ENCODE measurements around the gene GPR18.
"Not testable (repeated sequence)": the region's sequence is repeated elsewhere in the genome, so short reads cannot be mapped to it uniquely, and the experiment has no call there.

The GPR18 gene

DNA sequence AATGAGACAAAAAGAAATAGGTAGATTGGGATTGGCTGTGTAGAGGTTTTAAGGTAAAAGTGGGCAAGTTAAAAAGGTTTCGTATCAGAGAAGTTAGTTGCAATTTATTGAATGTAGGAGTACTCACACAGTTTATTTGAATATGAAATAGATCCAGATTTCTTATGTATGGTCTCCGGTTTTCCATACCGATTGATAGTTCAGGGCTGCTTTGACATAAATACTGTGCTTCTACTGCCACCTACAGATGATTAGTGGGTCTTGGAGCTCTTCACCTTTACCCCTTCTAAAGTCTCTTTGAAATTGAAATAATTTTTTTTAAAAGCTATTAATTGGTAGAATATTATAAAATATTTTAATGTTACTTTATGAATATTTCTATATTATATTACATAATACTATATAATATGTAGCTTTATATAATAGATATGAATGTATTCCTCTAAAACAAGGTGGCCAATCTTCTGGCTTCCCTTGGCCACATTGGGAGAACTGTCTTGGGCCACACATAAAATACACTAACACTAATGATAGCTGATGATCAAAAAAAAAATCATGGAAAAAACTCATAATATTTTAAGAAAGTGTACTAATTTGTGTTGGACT is 7.7 kb upstream of the GPR18 start:
- peak; percentile 13 for DNase-seq

DNA sequence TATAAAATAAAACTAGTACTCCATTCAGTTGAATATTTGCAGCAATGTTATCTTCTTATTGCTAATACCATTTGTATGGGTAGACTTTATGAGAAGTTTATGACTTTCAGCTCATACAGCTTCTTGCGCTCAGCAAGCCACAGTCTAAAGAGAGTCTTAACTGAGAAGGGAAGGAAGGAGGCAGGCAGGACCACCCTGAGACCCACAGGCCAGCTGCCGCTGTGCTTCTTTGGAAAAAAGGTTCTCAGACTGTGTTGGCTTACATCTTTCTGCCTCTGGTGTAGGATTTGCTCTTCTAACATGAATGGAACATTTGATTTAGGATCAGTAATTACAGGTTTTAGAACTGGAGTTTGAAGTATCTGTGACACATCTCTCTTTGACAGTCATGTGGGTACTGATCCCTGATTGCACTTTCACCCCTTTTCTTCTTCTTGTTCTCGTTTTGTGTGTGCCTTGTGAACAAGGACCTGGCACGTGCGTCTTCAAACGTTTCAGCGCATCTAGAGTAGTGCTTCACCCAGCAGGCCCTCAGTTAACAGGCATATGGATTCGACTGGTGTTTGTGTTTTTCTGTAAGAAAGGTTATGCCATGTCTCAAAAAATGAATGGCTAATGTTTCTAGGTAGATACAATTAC is 7.1 kb upstream of the GPR18 start:
- no peak for DNase-seq

DNA sequence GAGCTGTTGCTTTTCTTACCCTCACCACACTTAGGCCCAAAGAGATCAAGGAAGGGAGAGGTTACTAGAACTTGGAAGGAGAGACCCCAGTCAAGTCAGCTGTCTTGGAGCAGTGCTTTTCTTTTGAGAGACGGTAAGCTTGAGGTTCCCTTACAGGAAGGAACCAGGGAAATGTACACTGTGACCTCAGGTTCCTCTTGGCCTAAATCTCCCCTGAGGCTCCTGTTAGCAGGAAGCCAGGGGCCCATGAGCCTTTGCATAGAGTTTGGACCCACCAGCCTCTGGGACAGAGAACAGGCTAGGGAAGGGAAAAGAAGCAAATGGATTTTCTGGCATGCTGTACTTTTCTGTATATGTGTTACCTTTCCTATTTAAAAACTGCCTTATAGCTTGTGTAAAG is 5.9 kb upstream of the GPR18 start:
- DNase-seq = no peak

DNA sequence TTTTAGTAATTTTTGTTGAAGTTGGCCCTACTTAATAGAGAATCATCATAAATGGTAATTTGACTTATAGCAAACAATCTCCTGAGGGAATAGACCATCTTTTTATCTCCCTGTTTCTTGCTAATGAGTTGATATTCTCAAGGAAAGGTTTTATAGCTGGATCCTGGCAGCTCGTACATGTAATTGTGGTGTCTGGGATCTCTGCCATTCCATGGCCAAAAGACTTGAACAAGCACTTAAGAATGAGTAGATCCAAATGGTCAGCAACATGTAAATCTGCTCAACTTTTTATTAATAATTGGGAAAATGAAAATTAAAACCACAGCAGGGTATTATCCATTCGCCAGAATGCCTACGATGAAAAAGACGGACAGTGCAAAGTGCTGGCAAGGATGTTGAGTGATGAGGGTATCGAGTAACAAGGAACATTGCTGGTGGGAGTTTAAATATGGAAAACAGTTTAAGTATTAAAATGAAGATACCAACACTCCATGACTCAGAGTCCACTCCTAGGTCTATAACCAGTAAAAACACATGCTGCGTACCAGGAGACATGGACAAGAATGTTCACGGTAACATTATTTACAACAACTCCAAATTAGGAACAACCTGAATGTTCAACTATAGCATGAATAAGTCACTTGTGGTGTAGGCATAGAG is 5.1 kb upstream of the GPR18 start:
- no peak for DNase-seq

DNA sequence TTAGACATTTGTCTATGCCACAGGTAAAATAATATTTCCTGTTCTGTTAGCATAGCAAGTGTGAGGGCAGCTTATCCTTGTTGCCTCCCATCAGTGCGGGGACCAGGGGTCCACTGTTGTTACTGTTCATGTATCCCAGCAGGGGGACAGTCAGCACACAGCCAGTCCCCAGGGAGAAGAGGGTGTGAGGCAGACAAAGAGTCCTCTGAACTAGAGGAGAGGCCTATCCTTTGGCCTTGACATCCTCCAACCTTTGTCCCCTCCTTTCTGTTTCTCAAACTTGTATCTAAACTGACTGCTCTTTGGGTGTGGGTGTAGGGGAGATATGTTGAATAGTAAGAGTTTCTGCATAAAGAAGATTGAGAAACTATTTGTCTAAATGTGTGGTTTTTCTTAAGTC is 2.9 kb upstream of the GPR18 start:
- DNase-seq = no peak

DNA sequence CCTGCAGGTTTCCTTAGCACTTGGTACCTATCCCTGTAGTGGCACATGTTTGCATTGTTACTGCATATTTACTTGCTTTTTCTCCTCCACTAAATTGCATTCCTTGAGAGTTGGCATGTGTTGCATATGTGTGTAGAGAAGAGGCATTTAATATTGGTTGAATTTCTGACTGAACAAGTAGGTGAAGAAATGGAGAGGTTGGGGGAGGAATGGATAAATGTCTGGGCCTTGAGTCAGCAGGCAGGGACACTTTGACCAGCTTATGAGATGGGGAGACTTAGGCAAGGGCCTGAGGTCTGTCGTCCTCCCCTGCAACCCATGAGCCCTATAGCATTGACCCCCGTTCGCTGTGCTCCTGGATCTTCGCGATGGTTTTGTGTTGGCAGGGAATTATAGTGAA is 2.0 kb upstream of the GPR18 start:
- DNase-seq = no peak

DNA sequence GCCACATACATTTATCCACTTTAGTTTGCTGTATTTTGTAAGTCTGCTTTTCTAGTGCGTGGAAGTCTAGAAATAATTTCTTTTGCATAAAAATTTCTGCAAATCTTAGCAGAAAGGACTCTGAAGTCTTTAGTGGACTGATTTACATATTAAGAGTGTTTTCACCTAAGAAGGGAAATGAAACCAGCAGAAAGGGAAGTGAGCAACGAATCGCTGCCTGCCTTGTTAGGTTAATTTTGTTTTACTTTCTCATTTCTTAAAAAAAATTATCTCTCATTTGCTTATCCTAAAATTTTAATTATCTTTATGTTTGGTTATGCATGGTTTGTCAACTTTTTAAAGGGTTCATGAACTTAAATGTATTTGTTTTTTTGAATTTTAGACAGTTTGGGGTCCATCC is 767 bp upstream of the GPR18 start:
- DNase-seq = no peak

DNA sequence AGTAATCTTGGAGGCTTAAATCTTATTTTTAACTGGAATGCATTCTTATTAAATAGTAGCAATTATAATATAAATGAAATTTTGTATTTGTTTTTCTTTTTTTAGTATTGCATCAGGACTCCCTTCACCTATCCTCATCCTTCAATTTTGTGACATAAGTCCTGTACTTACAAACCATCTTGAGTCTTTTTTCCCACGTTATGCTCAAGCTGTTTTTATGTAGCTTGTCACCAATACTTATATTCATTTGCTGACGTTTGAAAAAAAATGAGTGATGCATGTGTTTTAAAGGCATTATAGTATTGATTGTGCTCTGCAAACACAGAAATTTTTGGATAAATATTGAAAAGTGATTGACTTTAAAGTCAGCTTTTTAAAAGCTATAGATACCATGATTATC is 888 bp downstream of the GPR18 start:
- no peak for DNase-seq

DNA sequence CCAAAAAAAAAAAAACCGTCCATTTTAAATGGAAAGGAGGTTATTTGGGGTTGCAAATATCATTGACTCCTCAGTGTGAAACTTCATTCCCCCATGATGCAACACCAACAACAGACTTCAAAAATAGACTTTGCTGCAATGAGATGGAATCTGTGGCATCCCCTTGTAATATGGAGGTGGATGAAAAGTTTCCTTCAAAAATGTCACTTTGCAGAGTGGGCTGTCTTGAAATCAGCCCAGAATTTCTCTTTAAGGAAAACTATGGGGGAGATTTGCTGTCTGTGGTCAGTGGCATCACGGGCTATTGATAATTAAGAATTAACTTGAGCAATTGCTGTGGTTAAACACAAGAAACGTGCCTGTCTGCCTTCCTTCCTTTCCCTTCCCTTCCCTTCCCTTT is 1.5 kb downstream of the GPR18 start:
- no peak for DNase-seq

DNA sequence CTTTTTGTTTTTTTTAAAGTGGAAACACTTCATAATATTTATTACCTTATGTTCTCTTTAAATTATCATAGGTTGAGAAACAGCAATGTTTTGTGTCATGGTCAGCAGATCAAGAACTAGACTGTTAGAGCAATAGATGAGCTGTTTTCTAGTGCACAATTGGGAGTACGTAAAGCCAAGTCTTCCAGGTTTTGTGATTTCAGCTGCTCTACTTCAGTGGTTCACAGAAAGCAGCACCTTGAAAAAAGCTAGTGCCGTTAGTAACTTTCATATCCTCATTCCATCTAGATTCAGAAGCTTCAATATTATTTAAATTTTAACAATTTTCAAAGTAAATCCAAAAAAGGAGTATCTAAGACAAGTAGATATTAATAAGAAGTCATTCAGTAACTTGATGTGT is 1.9 kb downstream of the GPR18 start:
- no peak for DNase-seq

DNA sequence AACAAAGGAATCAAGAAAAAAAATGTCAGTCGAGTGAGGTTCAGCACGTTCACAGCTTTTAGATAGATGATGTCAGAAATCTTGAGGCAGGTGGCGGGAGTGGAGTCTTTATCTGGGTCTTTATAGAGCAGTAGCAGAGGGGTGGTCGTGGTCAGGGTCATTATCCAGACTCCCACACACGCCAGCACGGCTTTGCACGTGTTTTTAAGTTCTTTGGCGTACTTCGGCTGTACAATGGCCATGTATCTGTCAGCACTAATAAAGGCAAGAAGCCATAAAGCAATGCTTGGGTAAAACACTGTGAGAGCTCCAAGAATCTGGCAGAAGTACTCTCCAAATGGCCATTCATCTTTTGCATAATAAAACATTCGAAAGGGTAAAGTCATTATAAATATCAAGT is 2.9 kb downstream of the GPR18 start:
- no peak for DNase-seq

DNA sequence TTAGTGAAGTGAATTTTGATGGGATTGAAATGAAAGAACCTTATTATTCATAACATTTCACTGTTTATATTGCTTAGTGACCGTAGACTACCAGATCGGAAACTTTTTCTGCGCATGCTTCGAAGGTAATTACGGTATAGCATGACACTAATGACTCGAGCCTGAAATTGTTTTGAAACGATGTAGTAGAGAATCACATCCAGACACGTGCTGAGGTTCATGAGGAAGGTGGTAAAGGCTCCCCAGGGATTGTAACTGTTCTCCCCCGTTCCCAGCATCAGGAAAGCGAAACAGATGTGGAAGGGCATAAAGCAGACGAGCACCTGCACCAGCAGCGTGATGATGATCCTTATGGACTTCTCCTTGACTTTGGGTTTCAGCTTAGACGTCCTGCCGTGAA is 3.3 kb downstream of the GPR18 start:
- DNase-seq = no peak

DNA sequence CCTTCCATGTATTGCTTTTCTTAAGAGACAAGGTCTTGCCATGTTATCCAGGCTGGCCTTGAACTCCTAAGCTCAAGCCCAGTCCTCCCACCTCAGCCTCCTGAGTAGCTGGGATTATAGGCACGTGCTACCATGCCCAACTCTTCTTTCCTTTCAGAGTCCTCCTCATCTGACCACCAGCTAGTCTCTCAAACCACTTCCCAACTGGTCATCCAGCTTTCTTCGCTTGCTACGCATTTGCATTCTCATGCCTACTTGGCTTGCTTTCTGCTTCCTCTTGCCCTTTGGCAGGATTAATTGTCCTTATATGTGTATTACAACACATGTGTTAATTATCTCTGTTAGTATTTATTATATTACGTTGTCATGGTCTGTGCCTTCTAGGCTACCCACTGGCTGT is 6.3 kb downstream of the GPR18 start:
- no peak for DNase-seq

DNA sequence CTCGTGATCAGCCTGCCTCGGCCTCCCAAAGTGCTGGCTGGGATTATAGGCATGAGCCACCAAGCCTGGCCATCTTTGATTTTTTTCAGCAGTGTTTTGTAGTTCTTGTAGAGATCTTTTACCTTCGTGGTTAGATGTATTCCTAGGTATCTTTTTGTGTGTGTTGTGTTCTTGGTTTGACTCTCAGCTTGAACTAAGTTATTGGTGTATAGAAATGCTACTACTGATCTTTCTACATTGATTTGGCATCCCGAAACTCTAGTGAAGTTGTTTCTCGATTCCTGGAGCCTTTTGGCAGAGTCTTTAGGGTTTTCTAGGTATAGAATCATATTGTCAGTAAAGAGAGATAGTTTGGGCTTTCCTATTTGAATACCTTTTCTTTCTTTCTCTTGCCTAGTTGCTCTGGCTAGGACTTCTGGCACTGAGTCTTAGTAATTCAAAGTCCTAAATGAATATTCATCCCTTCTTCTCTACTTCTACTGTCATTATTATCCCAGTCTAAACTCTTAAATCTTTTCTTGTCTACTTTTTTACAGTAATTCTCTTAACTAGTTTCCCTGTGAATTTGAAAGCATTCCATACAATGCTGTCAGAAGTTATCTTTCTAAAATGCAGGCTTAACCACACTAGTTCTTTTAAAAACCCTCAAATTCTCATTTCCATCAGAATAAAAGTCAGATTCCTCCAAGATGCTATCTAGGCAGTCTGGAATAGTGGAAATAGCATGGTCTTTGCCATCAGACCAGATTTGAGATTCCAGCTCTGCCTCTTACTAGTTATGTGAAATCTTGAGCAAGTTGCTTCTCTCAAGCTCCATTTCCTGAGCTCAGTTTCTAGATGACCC is 7.0 kb downstream of the GPR18 start:
- DNase-seq = no peak

DNA sequence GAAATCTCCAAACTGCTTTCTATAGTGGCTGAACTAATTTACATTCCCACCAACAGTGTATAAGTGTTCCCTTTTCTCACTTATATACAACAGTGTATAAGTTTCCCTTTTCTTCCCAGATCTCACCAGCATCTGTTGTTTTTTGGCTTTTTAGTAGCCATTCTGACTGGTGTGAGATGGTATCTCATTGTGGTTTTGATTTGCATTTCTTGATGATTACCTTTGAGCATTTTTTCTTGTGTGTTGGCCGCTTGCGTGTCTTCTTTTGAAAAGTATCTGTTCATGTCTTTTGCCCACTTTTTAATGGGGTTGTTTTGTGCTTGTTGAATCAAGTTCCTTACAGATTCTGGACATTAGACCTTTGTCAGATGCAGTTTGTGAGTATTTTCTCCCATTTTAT is 8.6 kb downstream of the GPR18 start:
- not testable (repeated sequence) for DNase-seq

DNA sequence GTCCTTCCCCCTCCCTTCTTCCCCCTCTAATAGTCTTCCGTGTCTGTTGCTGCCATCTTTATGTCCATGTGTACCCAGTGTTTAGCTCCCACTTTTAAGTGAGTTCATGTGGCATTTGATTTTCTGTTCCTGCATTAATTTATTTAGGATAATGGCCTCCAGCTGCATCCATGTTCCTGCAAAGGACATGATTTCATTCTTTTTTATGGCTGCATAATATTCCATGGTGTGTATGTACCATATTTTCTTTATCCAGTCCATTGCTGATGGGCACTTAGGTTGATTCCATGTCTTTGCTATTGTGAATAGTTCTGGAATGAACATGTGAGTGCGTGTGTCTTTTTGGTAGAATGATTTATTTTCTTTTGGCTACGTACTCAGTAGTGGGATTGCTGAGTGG is 9.0 kb downstream of the GPR18 start:
- not testable (repeated sequence) for DNase-seq

DNA sequence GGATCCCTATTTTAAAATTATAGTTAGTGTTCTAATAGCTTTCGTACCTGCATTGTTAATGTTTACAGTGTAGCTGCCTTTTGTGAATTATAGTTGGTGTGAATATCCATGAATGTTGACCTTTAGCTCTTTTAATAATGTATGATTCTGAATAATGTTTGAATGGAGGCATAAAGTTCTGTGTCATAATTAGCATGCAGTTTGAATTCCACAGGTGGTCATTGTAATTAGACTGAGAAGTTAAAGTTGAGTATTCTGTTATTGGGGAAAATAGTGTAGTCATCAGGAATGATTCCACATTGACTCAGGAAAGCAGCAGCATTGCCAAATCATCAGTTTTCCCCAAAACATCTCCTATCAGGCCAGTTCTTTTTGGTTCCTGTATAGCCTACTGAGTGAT is 12.1 kb downstream of the GPR18 start:
- no peak for DNase-seq

DNA sequence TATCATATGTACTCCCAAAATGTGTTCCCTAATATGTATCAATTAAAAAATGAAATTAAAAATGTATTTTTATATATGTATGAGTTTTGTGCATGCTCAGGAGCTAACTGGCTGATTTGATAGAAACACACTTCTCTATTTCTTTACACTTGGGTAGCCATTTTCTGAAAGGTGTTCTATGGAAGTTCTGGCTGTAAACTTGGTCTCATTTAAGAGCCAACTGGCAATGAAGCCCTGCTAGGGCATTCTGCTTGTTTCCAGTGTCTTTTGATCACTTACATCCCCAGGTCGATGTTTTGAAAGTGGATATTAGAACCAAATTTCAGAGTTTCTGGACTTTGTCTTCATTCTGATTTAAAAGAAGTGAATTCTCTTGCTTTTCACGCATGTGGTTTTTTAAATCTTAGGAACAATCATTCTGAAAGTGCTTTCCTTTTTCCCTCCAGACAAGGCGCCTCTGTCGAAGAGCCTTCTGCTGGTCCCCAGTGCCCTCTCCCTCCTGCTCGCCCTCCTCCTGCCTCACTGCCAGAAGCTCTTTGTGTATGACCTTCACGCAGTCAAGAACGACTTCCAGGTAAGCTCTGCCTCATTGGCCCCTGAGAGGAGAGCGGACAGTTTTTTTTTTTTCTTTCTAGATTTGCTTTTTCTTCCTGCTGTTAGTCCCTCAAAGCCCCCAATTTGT is 20.1 kb downstream of the GPR18 start:
- DNase-seq = no peak

DNA sequence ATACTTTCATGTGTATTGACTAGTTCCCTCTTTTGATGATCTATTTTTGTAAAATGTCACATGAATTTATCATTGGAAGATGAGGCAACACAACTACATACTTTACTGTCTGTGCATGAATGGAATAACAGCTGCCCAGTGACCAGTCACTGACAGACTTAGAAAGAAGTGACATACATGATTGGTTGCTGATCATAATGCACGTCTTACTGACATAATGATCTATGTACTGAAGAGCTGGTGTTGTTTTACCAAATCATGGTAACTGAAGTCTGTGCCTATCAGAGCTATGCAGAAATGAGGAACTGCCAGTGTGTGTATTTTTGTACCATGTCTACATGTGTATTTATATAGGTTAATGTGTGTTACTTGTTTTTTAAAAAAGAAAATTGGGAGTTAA is 26.5 kb downstream of the GPR18 start:
- no peak for DNase-seq

DNA sequence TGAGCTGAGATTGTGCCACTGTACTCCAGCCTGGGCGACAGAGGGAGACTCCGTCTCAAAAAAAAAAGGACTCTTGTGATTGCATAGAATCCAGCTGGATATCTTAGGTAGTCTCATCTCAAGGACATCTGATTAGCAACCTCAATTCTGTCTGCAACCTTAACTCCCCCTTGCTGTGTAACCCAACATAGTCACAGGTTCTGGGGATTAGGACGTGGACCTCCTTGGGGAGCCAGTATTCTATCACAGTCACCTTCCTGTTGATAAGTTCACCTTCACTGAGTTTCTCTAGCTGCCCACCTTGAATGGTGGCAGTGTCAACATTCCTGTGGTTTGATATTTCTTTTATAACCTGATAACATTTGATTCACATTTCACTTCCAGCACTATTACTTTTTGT is 27.2 kb downstream of the GPR18 start:
- DNase-seq = no peak

DNA sequence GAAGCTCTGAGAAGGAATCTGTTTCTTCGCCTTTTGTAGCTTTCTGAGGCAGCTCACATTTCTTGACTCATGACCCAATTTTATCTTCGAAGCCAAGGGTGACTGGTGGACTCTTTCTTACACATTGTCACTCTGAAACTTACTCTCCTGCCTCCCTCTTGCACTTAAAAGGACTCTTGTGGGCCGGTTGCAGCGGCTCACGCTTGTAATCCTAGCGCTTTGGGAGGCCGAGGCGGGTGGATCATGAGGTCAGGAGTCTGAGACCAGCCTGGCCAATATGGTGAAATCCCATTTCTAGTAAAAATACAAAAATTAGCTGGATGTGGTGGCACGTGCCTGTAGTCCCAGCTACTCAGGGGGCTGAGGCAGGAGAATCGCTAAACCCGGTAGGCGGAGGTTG is 27.6 kb downstream of the GPR18 start:
- DNase-seq = not testable (repeated sequence)

DNA sequence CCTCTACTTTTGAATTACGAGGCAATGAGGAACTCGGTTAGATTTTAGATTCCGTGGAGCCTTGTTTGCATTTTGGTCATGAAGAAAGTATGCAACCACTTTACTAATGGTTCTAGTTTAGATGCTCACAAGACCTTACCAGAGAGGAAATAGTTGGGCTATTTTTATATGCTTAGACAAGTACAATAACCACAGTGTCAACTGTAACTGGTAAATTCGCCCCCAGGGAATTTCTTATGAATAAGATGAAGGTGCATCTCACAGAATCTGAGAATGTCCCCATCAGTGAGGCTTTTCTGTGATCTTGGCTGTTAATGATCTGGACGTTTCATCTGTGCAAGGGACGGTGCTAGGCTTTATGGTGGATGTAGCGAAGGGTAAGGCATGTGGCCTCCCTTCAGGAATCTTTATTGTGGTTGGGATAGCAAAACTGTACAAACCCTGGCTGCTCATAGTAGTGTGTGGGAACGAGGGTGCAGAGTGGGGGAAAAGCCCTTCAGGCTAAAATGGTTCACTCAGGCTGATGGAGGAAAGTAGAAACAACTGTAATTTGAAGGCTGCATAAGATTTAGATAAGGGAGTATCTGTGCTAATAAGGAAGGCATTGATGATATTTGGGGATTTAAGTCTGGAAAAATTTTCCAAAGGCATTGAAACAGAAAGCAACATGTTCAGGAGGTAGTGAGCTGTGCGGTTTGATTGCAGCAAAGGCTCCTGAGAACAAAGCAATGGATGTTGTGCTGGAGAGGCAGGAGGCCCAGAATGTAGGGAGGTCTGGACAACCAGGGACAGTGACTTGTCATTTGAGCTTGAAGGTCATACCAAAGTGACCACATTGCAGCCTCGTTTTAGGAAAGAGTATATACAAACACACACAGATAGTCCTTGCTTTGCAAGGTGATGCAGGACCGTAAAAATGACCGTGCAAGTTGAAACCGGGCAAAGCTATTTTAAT is 29.2 kb downstream of the GPR18 start:
- peak; percentile 21 for DNase-seq

Measured in NCI-H1048 (cell line).